ENCODE results near the gene UNK. TPM values are rescaled to one million over a fixed set of nuclear protein-coding genes. Genes with fewer than 3 reads are reported as not detected.

UNK gene
- total and polyA plus RNA-seq, 9 of the 15 experiments (the other 6 are each of a cell fraction or from before 2014, with no cell fraction given): 12.8 to 38.6 (median 24.8) TPM

GRCh38 chr17:75873587-75874322, 89.1 kb downstream of the UNK start:
- H3K36me3 ChIP-seq (ENCODE audit: control insufficient read depth, insufficient read depth, low read length): no peaks in the 10 kb centered on the region
- H3K9me1 ChIP-seq (ENCODE audit: control insufficient read depth, insufficient read depth, low read length): no peaks in the 10 kb centered on the region
- no peaks in the 10 kb centered on the region for H3K79me2 ChIP-seq (ENCODE audit: control insufficient read depth, insufficient read depth, low read length)
- peaks cover 10 to 75% of the 10 kb centered on the region in 2 experiments for H3K4me1 ChIP-seq (replicated peaks in 1 of 2; ENCODE audit: control insufficient read depth in 2 of 2, insufficient read depth in 2 of 2, low read length in 2 of 2)
- no peak overlapping the region for H2AFZ ChIP-seq (ENCODE audit: low read depth, low read length)
- H3K4me3 ChIP-seq: no peak overlapping the region
- DNase-seq (ENCODE audit: extremely low read depth in 1 of 4, low spot score in 3 of 4): peak in 1 of 4 experiments; percentile 3
- peak; percentile 66 for TF ChIP-seq BCOR (IDR thresholded peaks at IDR 0.05)
- TF ChIP-seq PHB2 (IDR thresholded peaks at IDR 0.05; ENCODE audit: low read depth): no peak
- TF ChIP-seq ZNF24 (IDR thresholded peaks at IDR 0.05): peak; percentile 74
- TF ChIP-seq KDM1A (IDR thresholded peaks at IDR 0.05): peak in 1 of 2 experiments; percentile 32; a peak in 1 of 4 replicates
- no peak for TF ChIP-seq EZH2 (IDR thresholded peaks at IDR 0.05; ENCODE audit: borderline replicate concordance, low read depth, low read length)
- ChIA-PET CTCF (ENCODE audit: low intra/inter-chr PET ratio) (no interaction called here), POLR2A (interaction anchor here (0.6 to 15.8 kb wide), 9 partner anchors 11 to 105 kb away, joined by 3 to 169 read pairs (median 4); partner anchors contain the start of genes ACOX1, TEN1, TRIM65 and WBP2)
- H3K27me3 ChIP-seq (ENCODE audit: control insufficient read depth in 2 of 2, insufficient read depth in 2 of 2, low read length in 2 of 2): no peaks in the 10 kb centered on the region
- H4K20me1 ChIP-seq (replicated peaks; ENCODE audit: control insufficient read depth, insufficient read depth, low read length): no peaks in the 10 kb centered on the region
- WGBS (ENCODE audit: insufficient coverage, low coverage, missing lambda C conversion rate): 65% methylated on average over 11 of the region's 11 CpGs
- H3K9ac ChIP-seq (ENCODE audit: insufficient read depth in 1 of 2, low read depth in 2 of 2, low read length in 2 of 2): peak overlapping the region in 1 of 2 experiments; percentile 76; a peak in 2 of 4 replicates
- ATAC-seq: no peak
- H3K9me3 ChIP-seq (replicated peaks; ENCODE audit: control insufficient read depth, insufficient read depth, low read depth, low read length): no peaks in the 10 kb centered on the region
- intact Hi-C loops (cut with micrococcal nuclease): no loop called here
- no peak overlapping the region for H3K4me2 ChIP-seq (ENCODE audit: insufficient read depth, low read length)
- no TSS peak for BruUV-seq (replicated peaks)
- in situ Hi-C loops (cut with MboI): no loop called here
- no peak overlapping the region for H3K27ac ChIP-seq (ENCODE audit: extremely low read depth, low read depth, low read length)
- no peak for FAIRE-seq
